HG02678 (cell line): ENCODE measurements around the gene SLC2A8.

ENCODE experiments used
- ATAC-seq: cut with Tn5 transposase; IDR thresholded peaks from one replicate; pipeline ENCODE4 v1.9.1; 2021; ENCODE audit warnings: mild to moderate bottlenecking, moderate library complexity; ENCODE audit not compliant: unreplicated experiment

SLC2A8 gene

DNA sequence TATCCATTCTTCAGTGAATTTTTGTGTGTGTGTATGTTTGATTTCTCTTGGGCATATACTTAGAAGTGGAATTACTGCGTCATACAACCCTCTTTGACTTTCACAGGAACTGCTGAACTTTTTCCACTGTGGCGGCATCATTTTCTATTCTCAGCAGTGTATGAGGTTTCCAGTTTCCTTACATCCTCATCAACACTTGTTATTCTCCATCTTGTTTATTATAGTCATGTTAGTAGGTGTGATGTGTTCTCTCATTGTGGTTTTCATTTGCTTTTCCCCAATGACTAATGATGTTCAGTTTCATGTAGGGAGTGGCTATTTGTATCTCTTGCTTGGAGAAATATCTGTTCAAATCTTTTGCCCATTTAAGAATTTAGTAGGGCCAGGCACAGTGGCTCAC, 29.8 kb downstream of the SLC2A8 start:
- no peak for ATAC-seq

DNA sequence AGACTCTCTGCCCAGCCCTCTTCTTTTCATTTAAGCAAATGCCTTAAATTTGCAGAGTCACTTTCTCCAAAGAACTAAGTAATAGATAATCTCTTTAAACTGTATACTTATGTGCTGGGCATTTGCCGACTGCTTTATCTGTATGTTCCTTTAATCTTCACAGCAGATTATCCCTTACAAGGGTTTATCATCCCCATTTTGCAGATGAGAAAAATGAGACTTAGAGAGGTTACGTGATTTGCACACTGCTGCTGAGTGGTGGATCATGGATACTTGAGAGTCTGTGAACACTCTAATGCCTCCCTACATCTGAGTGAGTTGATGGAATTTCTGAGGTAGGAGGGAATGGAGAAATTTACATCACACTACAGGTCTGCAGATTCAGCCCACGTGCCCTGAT, 31.4 kb downstream of the SLC2A8 start:
- no peak for ATAC-seq

DNA sequence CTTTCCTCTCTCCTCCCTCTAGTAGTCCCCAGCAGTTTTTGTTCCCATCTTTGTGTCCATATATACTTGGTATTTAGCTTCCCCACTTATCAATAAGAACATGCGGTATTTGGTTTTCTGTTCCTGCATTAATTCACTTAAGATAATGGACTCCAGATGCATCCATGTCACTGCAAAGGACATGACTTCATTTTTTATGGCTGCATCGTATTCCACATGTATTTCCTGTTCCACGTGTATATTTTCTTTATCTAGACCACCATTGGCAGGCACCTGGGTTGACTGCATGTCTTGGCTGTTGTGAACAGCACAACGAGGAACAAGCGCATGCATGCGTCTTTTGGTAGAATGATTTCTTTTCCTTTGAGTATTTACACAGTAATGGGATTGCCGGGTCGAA, 33.4 kb downstream of the SLC2A8 start:
- no peak for ATAC-seq

DNA sequence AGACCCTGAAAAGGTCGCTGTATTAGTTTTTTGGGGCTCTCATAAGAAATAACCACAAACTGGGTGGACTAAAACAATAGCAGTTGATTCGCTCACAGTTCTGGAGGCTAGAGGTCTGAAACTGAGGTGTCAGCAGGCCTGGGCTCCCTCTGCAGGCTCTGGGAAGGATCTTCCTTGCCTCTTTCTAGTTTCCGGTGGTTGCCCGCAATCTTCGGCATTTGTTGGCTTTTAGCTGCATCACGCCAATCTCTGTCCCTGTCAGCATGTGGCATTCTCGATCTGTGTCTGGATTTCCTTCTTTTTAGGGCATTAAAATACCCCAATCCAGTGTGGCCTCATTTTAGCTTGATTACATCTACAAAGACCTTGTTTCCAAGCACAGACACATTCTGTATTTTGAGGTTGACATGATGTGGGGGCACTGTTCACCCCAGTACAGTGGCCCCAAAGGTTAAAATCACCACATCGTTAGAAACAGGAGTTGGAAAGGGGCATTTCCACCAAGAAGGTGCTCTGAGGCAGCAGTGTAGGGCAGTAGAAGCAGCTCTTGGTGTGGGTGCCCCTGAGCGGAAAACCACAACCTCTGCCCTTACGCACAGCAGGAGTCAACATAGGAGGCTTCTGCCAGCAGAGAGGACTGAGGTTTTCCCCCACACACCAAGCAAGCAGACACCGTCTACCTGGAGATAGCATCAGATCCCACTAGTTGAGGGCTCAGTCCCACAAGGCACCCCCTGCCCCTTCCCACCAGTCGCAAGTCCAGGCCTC, 40.7 kb downstream of the SLC2A8 start:
- ATAC-seq = no peak

DNA sequence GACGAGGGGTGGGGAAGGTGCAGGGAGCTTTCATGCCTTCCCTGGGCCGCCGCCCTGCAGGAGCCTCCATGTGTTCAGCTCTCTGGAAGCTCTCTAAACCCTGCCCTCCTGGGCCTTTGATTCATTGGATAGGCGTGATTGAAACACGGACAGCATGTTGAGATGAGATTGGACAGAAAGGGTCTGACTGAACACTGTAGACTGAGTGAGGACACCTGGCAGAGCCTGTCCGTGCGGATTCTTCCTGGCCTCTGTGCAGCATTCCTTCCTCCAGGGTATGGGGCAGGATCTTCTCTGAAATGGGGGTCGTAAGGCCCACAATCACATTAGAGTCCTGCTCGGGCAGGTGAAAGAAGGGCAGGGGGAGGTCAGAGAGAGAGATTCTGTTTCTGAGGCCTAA, 41.4 kb downstream of the SLC2A8 start:
- no peak for ATAC-seq

DNA sequence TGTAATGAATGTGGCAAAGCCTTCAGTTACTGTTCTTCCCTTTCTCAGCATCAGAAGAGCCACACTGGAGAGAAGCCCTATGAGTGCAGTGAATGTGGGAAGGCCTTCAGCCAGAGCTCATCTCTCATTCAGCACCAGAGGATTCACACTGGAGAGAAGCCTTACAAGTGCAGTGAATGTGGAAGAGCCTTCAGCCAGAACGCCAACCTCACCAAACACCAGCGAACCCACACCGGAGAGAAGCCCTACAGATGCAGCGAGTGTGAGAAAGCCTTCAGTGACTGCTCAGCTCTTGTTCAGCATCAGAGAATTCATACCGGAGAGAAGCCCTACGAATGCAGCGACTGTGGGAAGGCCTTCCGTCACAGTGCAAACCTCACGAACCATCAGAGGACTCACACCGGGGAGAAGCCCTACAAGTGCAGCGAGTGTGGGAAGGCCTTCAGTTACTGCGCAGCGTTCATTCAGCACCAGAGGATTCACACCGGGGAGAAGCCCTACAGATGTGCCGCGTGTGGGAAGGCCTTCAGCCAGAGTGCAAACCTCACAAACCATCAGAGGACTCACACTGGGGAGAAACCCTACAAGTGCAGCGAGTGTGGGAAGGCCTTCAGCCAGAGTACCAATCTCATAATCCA, 47.4 kb downstream of the SLC2A8 start:
- no peak for ATAC-seq

DNA sequence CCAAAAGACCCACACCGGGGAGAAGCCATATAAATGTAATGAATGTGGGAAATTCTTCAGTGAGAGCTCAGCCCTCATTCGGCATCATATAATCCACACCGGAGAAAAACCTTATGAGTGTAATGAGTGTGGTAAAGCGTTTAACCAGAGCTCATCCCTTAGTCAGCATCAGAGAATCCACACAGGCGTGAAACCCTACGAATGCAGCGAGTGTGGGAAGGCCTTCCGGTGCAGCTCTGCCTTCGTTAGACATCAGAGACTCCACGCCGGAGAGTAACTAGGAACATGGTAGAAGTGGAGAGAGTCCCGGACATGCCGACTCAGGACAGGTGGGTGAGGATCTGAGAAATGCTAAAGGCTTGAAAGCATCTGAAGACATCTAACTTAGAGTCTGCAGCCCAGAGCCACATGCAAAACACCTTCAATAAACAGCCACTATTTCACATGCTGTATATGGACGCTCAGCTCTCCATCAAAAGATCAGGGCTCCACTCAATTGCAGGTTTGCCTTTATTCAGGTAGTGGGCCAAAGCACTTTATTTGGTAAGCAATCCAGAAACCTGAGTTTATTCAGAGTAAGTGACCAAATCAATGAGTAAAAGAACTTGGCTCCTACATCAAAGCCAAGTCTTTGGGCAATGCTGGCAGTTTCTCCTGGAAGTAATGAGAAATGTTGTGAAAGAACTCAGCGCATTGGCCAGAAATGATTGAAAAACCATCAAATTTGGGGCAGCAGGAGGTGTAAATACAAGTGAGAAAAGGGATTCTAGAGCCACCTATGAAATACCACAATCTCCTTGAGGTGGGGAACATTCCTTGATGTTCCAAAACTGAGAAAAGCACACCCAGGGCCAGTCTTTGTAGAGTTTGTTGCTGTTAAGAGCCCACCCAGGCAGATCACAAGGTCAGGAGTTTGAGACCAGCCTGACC, 48.2 kb downstream of the SLC2A8 start:
- no peak for ATAC-seq

DNA sequence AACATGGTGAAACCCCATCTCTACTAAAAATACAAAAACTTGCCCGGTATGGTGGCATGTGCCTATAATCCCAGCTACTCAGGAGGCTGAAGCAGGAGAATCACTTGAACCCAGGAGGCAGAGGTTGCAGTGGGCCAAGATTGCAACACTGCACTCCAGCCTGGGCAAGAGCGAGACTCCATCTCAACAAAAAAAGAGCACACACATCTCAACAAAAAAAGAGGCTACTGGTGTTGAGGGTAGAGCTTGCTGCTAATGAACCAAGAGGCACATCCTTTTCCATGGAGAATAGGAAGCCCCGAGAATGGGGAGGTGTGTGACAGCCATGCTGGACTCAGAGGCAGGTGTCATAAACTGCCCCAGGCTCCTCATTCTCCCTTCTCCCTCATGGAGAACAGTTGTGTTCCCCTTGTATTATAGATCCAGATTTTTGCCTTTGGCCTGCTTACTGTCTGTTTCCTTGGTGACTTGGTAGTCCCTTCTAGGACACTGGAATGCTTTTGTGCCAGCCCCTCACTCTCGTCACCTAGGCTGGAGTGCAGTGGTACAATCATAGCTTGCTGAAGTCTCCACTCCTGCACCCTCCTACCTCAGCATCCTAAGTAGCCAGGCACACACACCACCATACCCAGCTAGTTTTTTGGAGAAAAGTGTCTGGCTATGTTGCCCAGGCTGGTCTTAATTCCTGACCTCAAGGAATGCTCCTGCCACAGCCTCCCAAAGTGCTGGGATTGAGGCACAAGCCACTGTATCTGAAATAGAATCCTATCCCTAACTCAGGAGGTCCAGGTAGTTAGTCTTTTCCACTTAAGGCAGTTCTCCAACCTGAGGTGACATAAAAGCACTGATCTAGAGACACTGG, 49.1 kb downstream of the SLC2A8 start:
- no peak for ATAC-seq

DNA sequence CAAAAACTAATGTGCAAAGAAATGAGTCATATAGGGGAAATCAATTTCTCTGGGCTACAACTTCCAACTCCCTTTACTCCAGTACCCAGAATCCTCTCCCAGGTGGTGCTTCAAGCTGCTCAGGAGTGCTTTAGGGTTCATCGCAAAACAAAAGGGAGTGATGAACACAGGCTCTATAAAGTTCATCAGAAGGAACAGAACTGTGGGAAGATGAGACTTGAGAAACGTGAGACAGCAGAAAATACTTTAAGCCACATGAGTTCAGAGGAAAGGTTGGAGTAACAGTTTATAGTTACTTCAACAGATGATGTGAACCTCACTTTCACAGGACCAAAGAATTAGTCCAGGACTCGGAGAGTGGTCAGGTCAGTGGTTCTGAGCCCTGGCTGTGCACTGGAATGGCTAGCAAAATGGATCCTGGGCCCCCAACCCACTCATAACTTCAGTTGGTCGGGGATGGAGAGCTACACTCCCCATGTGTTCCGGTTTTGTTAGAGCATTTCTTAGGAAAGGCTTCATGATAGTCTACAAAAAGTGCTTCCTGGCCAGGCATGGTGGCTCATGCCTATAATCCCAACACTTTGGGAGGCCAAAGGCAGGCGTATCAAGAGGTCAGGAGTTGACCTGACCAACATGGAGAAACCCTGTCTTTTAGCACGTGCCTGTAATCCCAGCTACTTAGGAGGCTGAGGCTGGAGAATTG, 49.9 kb downstream of the SLC2A8 start:
- ATAC-seq = no peak

DNA sequence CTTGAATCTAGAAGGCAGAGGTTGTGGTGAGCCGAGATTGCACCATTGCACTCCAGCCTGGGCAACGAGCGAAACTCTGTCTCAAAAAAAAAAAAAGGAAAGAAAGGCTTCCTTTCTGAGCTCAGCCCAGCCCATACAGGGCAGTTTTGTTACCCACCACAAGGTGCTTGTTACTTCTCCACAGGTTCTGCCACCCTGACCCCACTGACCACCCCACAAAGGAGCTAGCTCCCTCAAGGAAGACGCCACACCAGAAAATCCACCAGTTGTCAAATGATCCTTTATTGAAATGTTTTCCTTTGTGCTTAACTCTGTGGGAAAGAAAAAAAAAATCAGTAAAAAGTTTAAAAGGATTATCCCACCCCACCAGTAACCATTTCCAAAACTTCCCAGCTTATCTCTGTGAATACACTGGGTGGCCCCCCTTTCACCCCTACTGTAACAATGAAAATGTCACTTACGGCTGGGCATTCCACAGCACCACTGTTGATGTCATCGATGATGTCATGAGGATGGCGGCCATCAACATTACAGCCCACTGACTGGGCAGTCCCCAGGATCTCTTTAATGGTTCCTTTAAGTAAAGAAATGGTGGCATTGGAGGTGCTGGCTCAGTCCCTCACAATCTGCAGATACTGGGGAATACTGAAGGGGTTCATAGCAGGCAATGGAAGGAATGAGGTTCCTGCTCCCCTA, 50.6 kb downstream of the SLC2A8 start:
- ATAC-seq = no peak

DNA sequence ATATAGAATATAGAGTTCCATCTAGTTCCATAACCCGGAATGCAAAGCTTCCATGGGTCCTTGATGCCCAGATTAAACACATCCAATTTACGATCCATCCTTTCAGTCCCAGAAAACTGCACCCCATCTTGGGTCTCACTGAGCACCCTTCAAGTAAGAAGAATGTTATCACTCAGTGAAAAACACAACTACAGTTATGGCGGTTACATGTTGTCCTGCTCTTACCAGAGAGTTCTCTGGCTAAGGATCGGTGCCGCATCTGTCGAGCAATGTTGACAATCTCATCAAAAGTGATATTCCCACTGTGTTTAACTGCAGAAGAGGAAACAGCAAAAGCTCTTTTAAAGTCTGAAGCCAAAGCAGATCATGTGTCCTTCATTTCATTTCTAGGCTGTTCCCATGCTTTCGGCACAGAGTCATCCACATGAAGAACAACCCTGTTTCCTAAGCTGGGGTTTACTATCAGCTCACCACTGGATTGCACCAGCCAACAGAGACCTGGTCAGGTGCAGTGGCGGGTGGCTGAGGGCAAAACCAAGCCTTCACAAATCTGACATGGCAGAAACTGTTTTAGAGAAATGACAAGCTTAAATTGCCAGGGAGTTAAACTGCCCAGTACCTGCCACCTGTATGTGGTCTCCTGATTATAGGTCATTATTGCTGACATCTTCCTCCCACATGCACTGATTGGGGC, 51.3 kb downstream of the SLC2A8 start:
- no peak for ATAC-seq

DNA sequence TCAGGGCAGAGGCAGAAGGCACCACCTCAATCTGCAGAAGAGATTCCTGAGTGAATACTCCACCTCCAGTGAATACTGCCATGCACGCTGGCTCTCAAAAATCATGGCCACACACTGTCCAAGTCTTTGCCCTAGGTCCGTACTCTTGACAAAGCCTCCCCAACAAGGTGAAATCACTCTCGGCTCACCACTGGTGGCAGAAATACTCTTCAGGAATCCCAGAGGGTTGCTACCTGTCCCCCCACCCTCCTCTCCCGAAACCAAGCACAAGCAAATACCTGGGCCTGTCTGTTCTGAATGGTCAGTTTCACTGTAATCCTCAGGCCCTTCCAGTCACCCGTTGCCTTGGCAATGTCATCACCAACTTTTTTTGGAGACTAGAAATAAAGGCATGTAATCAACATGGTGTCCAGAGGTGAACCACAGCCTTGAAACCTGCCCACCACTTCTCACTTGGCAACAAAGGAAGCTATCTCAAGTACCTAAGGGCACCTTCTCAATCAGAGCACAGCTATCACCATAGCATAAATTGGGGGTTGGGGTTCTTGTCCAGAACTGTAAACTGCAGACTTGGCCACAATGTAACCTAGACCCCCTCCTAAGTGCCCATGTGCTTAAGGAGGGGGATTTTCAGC, 52.5 kb downstream of the SLC2A8 start:
- no peak for ATAC-seq

DNA sequence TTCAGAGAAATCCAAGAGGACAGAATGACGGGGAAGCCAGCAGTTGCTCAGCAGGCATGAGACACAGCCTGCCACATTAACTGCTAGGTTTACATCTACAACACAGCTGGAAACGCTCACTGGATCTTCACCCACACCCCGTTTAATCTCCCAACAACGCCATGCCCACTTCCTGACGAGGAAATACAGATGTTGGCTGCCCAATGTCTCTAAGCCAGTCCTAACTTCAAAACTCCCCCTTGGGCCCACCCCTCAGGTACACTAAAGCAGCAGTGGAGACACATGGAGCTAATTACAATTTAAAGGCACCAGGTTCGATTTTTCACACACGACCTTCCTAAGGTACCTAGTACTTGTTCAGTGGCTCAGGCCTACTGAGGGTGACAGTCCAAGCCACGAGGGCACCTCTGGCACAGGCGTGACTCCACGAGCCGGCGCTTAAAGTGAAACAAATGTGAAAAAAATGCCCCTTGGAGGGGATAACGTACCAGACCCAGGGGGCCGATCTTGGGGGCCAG, 53.3 kb downstream of the SLC2A8 start:
- no peak for ATAC-seq

DNA sequence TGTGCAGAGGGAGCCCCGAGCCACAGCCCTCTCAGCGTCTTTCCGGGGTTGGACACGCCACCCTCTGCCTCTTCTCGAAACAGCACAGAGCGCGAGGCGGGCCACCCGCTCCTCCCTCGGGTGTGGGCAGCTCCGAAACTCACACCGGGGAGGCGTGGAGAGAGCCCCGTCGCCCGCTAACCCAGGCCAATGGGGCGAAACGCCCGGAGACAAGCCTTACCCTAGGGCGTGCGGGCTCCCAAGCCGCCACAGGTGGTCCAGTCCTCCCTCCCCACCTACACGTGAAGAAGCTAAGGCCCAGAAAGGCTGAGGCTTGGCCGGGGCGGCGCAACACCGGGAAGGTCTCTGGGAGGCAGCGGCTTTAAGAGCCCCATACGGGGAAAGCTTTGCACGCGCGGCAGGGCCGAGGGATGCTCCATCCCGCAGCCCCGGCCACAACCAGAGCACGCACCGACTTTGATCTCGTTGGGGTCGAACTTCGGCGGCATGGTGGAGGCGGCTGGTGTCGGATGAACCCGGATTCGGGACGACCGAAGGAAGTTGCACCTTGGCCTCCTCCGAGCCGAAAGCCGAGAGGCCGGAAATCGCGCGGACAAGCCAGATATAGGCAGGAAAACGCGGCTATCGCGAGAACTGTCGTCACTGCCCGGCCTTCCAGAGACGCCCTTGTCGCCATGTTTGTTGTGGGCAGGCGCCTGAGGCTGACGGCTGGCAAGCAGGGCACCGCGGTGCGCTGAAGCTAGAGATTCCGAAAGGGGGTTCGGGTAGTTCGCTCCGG, 54.0 kb downstream of the SLC2A8 start, which contains the start of the genes LRSAM1 and RPL12:
Gene LRSAM1 (plus strand): TSS at position 681 of the 778 bp plus-strand sequence. CDS start 3,018 bp downstream, outside the sequence.
Gene RPL12 (minus strand): TSS at position 577 of the 778 bp plus-strand sequence. CDS start 89 bp downstream, at position 488.
- ATAC-seq = peak; percentile 70

DNA sequence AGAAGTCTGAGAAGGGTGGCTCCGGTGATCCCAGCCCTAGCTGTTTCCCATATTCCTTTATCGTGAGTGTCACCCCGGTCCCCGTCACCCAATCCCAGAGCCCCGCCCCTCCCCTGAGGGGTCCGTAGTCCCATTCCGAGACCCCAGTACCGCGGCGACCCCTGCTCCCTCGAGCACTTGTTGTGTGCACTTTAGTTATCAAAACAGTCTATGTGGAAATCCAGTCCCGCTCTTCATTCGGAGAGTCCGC, 54.6 kb downstream of the SLC2A8 start:
- ATAC-seq = no peak

DNA sequence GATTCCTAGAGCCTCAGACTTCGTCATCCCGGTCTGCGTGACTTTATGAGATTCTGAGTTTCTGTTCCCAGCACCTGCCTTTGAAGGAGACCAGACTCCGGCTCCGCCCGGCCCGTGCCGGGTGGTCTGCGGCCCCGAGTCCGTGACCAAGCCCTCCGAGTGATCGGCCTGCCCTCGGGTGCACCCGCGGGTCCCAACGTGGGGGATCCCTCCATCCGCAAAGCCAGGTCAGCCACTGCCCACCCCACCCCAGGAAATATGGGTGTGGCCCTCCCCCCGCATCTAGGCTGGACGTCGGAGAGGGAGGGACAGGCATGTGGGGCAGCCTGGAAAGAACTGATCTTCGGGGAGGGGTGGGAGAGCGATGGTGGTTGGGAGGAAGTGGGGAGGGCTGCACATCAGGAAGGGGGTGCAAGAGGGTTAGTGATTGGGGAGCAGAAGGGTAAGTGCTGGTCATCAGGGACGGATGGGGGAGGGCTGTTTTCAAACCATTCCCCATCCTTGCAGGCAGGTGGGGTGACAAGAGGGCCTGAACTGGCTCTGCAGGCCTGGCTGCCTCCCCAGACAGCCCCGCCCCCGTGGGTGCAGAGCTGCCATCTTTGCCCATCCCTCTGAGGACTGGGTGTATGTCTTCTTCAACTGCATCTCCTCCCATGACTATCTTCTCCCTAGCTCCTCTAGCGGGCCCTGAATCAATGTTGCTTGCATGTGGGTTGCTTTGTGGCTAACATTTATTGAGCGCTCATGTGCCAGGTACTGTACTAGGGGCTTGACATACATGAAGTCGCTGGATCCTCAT, 55.1 kb downstream of the SLC2A8 start:
- ATAC-seq = no peak

DNA sequence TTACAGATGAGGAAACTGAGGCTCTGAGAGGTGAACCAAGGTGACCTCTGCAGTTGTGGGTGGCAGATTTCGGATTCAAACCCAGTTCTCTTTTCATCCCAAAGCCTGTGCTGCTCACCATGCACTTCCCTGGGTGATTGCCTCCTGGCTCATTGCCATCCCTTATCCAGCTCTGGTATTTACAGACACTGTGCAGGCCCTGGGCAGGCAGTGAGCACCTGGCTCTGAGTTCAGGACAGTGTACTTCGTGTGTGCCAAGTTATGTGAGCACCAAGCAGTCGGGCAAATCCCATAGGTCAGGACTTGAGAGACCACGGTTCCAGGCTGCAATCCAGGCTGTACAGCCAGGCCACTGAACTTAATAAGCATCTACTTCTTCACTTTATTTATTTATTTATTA, 55.7 kb downstream of the SLC2A8 start:
- ATAC-seq = no peak
